ENCODE results near the gene TBC1D5.
"Not testable (repeated sequence)": the region's sequence is repeated elsewhere in the genome, so short reads cannot be mapped to it uniquely, and the experiment has no call there.

DNA sequence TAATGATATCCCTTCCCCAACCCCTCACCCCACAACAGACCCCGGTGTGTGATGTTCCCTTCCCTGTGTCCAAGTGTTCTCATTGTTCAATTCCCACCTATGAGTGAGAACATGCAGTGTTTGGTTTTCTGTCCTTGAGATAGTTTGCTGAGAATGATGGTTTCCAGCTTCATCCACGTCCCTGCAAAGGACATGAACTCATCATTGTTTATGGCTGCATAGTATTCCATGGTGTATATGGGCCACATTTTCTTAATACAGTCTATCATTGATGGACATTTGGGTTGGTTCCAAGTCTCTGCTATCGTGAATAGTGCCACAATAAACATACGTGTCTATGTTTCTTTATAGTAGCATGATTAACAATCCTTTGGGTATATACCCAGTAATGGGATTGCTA is 129.4 kb downstream of the TBC1D5 start:
- not testable (repeated sequence) for TF ChIP-seq EZH2phosphoT487 (IDR thresholded peaks at IDR 0.05; ENCODE audit: borderline replicate concordance); CTCF (conservative IDR thresholded peaks at IDR 0.05; ENCODE audit: low read length)

All from Loucy (cell line).